Activated CD4-positive, alpha-beta T cell treated with anti-CD3 and anti-CD28 coated beads for 4 hours (primary cell): ENCODE measurements around the gene TEX28.
"Not testable (repeated sequence)": the region's sequence is repeated elsewhere in the genome, so short reads cannot be mapped to it uniquely, and the experiment has no call there.

Source experiments
- DNase-seq, 2 donors: peaks; one replicate each; pipeline ENCODE4 v3.0.0-alpha.2; 2020

The TEX28 gene

GRCh38 chrX:154294791-154295574, at the start of gene TEX28:
Gene TEX28, minus strand, starts transcription at chrX:154295124. Its CDS starts 3,007 bp downstream, at chrX:154292117.
- no peak for DNase-seq

GRCh38 chrX:154343620-154344019, 48.7 kb upstream of the TEX28 start:
- DNase-seq = not testable (repeated sequence)

GRCh38 chrX:154343063-154343462, 48.1 kb upstream of the TEX28 start:
- DNase-seq = not testable (repeated sequence)

GRCh38 chrX:154341399-154342298, 46.7 kb upstream of the TEX28 start:
- DNase-seq = not testable (repeated sequence)

GRCh38 chrX:154334496-154334895, 39.6 kb upstream of the TEX28 start:
- no peak for DNase-seq

GRCh38 chrX:154333837-154334271, 38.9 kb upstream of the TEX28 start:
- DNase-seq = no peak

- no peak for DNase-seq
These were observed 38.2 kb upstream of the TEX28 start for GRCh38 chrX:154333116-154333515.

GRCh38 chrX:154332561-154332960, 37.6 kb upstream of the TEX28 start:
- no peak for DNase-seq

GRCh38 chrX:154329294-154329693, 34.4 kb upstream of the TEX28 start:
- DNase-seq = no peak

GRCh38 chrX:154328646-154329045, 33.7 kb upstream of the TEX28 start:
- DNase-seq = no peak

- no peak for DNase-seq
These were observed 32.3 kb upstream of the TEX28 start for GRCh38 chrX:154327038-154327820.

GRCh38 chrX:154325541-154325940, 30.6 kb upstream of the TEX28 start:
- no peak for DNase-seq

GRCh38 chrX:154323537-154323936, 28.6 kb upstream of the TEX28 start:
- DNase-seq = no peak

- no peak for DNase-seq
These were observed 28.0 kb upstream of the TEX28 start for GRCh38 chrX:154322890-154323289.

GRCh38 chrX:154321594-154321993, 26.7 kb upstream of the TEX28 start:
- DNase-seq = no peak

- no peak for DNase-seq
These were observed 26.2 kb upstream of the TEX28 start for GRCh38 chrX:154321152-154321551.

- DNase-seq = no peak
These were observed 25.5 kb upstream of the TEX28 start for GRCh38 chrX:154320406-154320805.

GRCh38 chrX:154317391-154317995, 22.6 kb upstream of the TEX28 start:
- no peak for DNase-seq

- no peak for DNase-seq
These were observed 20.5 kb upstream of the TEX28 start for GRCh38 chrX:154315416-154315815.

- no peak for DNase-seq
These were observed 18.2 kb upstream of the TEX28 start for GRCh38 chrX:154313147-154313546.

- DNase-seq = no peak
These were observed 17.2 kb upstream of the TEX28 start for GRCh38 chrX:154312116-154312515.
